AG20443 (cell line): Measurements from ENCODE around the gene UST.
"Not testable (repeated sequence)": the region's sequence is repeated elsewhere in the genome, so short reads cannot be mapped to it uniquely, and the experiment has no call there.

ENCODE experiments used
- DNase-seq: peaks from one replicate; pipeline ENCODE4 v3.0.0; 2012; ENCODE audit warnings: low spot score, mixed read lengths

UST gene

DNA sequence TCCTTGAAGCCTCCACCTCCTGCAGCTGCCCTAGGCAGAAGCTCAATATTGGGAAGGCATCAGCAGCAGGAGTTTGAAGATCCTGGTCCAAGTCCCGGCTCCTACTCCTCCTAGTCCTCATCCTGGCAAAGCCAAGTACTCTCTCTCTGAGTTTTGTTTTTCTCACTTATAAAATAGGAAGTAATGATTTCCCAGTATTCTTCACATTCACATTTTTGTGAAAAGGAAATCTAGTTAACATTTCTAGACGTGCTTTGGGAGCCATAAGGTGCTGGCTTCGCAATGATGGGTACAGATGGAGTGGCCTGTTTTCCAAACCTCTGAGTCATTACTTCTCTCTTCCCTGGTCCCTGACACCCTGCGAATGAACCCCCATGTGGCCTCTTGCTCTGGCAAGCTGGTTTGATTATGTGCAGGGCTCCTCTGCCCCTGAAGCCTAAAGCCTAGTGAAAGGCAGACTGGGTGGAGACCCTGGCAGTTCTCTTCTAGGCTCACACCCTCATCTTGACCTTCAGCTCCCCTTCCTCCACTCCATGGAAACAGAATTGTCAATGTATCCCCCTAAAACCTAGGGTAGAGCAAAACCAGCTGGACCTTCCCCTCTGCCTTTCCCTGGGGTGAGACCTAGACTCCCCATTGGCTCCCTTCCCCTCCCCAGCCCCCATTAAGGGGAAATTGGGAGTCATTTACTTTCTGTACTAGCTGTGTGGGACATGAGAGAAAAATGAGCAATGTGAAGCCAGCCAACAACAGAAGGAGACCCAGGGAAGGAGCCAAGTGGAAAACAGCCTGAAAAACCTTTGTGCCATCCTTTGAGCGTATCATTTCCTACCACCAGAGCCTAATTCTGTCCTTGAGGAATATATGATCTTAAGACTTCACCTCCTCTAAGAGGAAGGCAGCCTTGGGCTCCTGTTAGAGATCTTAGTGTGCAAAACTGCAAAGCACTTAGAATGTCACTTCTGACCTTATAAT, 158.4 kb downstream of the UST start:
- no peak for DNase-seq

DNA sequence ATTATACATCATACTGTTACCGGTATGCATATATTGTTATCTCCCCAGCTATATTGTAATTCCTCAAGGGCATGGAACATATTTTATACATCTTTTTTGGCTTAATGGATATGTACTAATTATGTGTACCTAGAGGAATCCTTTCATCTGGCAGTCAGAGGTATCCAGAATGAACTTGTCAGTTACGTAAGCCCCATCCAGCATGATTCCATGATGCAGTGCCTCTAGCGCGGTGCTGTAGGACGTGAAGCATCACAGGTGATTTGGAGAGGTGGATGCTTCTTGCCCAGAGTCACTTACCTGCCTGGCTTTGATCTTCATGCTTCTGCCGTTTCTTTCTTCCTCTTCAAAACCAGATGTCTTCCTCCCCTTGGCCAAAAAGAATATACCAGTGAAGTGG, 159.1 kb downstream of the UST start:
- no peak for DNase-seq

DNA sequence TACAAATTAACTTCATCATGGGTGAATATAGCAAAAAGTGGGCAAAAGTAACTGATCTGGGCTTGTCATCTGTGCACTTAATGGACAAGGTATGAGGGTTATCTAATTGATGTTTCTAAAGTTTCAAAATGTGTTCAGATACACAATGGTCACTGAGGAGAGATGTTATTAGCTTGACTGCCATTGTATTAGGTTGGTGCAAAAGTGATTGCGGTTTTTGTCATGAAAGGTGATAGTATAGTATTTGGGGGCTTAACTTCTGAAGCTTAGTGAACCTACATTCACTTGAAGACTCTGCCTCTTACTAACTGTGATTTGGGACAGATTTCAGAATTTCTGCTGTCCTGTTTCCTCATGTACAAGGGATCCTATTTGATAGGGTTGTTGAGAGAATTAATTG, 159.6 kb downstream of the UST start:
- no peak for DNase-seq

DNA sequence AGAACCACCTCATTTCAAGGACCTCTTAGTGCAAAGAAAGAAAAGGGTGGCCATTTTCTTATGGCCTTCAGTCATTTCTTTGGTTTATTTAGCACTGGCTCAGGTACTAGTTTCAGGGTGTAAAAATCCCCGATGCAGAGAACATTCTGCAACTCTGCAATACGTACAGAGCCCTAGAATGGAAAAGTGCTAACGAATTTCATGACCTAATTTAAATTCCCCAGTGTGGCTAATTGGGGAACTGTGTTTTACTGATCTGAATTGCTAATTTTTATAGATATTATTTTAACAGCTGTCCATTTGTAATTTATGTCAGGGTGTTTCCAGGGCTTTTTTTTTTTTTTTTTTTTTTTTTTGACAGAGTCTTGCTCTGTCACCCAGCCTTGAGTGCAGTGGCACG, 160.7 kb downstream of the UST start:
- DNase-seq: no peak

DNA sequence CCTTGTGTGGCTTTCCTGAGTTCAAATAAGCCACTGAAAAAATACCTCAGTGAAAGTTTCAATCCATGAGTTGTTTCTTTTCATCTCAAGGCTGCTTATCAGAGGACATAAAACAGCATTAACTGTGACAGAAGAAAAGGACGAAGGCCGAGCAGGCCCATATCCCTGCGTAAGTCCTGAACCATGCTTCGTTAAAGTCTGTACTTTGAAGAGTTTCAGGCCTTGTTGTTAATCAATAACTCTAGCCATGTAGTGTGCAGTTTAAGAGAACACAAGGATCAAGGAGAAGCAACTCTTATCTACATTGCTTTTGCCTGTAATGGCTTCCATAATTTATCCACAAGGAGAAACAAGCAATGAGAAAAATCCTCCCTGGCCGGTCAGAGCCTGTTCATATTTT, 165.4 kb downstream of the UST start:
- DNase-seq: no peak

DNA sequence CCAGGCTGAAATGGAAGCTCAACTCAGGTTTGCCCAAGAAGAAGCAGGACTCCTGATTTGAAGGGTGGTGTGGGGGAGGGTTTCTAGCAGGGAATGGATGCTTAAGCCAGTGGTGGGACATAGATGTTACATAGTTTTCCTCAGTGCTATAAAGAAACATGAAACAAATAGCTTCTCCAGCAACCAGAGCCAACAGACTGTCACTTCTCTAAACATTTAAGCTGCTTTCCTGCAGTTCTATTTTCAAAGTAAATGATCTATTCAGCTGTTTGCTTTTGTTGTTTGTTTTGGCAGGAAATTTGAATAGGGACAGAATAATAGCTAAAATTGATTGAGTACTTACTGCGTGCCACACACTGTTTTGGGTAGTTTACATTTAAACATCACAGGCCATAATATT, 169.0 kb downstream of the UST start:
- no peak for DNase-seq

DNA sequence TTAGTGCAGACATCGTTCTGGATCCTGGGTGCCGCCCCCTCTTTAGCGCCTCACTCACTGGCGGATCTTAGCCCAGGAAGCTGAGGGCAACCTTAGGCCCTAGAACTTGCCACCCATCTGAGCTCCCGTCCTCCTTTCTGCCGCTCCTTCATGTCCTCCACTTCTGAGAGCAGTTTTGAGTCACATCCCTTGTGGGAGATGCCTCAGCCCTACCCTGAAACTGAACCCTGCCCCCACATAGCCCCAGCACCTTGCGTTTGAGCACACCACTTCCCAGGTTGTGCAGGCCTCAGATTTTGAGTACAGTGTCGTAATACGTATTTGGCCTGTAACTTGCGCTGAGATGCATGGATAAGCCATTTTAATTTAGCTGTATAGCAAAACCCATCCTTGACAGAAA, 169.7 kb downstream of the UST start:
- DNase-seq: not testable (repeated sequence)

DNA sequence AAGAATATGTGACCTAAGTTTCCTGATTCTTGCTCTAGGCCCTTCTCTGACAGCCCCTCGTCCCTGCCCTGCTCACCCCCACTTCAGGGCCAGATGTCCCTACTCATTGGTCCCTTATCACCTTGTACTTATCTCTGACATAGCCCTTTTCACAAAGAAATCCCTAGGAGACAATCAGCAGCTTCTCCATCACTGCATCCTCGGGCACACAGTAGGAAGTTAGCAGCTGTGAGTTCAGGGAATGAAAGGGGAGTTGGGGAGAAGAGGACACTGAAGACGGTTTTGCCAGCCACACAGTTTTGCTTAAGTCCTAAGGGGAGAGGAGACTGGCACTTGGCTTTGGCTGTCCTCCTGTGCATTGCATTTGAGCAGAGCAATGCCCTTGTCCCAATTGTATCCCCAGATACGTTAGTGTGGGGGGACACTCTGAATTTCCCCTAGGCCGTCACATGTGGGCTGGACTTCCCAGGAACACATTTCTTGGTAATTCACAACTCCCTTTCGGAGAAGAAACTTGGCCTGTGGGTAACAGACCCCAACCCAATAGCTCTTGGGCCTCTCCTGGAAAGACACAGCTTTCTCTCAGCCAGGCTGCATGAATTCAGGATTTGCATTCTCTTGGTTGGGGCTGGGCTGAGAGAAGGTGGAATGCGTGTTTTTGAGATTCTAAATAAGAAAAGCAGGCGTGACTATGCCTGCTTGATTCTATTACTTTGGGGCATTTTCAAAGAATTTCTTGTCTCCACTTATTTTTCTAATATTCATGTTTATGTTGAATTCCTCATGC, 177.6 kb downstream of the UST start:
- no peak for DNase-seq

DNA sequence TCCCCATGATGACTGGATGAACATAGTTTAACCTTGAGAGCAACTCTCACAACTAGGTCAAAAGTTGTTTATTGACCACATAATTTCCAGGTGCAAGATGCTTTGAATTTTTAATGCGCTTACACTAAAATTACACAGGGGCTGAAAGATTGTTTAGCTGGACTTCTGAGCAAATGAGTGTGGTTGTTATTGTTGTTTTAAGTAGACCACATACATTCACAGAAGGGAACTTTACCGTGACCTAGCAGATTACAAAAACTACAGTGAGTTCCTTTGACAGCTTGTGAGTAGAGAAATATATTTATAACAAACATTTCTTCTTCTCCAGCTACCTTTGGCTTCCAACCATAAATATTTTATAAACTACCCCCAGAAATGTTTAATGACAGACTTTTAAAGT, 178.9 kb downstream of the UST start:
- DNase-seq: no peak

DNA sequence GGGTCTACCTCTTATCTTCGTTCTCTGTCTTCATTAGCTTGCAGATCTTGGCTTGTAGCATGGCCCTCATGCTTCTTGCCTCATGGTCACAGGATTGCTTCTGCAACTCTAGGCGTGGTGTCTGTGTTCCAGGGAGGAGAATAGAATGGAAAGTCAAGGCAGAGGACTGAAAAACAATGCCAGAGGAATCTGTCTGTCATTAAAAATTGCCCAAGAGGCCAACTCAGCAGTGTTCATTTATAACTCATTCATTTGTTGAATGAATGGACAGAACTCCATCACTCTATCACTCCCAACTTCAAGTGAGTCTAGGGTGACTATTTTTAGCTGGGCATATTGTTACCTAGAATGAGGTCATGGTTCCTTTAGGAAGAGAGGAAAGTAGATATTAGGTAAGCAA, 179.6 kb downstream of the UST start:
- peak; percentile 23 for DNase-seq

DNA sequence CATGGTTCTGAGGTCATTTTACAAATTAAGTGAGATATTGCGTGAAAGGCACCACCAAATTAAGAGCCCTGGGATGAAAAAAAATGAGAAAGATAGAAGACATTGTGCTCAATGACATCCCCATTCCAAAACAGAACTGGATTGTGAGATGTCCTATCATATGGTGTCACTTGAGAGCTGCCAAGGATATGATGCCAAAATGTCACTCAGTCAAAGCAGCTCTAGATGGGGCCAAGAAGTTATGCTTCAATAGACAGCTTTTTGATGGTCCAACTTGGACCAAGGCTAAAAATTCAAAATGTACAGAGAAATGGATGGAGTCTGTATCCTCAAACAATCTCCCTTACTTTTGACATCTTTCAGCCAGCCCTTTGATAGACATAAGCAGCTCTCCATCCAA, 180.8 kb downstream of the UST start:
- DNase-seq: no peak

DNA sequence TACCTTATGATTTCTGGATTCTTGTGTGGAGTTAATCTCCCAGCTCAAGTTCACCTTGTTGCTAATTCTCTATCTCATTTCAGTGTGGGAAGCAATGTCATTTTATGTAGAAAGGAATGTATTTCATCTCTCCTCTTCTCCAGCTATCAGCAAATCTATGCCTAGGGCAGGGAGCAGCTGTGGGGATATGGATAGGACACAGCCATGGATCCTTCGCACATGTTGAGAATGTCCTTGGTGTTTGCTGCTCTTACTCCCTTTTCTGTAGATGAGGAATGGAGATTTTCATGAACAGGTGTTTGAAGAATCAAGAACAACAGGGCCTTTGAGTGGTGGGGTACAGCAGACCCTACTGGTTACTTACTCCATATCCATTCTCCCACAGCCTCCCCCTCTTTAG, 182.0 kb downstream of the UST start:
- no peak for DNase-seq

DNA sequence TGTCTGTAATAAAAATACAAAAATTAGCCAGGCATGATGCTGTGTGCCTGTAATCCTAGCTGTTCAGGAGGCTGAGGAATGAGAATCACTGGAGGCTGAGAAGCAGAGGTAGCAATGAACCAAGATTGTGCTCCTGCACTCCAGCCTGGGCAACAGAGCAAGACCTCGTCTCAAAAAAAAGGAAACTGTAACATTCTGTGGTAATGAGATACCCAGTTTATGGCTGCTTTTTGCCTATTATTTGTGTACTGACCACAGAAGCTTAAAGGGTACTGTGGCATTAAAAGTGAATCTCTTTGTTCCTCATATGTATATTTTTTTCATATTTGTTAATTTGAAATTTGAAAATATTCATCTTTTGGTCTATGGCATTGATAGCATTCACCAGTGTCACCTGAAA, 185.4 kb downstream of the UST start:
- DNase-seq: no peak

DNA sequence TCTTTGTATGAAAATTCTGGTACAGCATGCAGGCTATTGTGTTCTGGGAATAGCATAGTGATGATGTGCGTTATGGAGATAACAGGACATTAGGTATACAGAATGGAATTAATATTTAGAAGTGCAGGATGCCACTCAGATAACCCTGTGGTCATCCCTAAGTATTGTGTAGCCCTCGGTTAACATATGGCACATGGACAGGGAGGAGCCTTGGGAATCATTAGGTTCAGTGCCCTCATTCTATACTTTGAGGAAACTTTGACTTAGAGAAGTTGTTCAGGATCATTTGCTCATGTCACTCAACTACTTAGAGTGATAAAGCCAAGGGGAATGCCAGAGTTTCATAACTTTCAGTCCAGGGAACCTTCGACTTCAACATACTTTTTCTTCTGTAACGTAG, 185.9 kb downstream of the UST start:
- DNase-seq: no peak

DNA sequence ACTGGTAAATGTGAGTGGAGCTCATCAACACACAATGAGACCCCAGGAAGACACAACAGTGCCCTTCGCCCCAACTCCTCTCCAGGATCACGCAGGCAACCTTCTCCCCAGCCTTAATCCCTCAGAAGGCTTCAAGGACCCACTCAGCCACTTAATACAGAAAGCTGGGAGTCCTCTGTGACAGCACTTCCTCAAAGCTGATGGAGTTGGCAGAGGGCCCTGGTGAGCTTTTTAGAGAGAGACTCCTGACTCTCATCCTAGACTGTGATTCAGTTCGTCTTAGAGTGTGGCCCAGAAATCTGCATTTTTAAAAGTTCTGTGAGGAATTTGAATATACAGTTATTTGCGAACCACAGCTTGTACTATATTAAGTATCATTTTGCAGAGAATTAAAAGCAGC, 187.7 kb downstream of the UST start:
- peak; percentile 63 for DNase-seq

DNA sequence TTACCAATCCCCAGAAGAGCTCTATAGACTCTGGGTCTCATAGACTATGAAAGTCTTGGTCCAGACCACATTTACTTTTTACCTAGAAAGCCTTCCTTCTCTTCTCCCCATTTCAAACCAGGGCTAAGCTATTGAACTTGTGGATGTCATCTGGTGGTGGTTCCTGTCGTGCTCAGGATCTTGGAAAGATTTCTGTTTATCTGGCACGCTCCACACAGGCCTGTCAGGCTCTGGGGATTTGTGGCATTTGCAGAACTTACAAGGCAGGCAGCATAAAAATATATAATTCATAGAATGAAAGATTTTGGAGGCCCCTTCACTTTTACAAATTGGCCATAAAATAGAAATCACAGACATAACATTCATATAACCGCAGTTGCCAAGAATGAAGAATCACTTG, 188.1 kb downstream of the UST start:
- DNase-seq: peak; percentile 48

DNA sequence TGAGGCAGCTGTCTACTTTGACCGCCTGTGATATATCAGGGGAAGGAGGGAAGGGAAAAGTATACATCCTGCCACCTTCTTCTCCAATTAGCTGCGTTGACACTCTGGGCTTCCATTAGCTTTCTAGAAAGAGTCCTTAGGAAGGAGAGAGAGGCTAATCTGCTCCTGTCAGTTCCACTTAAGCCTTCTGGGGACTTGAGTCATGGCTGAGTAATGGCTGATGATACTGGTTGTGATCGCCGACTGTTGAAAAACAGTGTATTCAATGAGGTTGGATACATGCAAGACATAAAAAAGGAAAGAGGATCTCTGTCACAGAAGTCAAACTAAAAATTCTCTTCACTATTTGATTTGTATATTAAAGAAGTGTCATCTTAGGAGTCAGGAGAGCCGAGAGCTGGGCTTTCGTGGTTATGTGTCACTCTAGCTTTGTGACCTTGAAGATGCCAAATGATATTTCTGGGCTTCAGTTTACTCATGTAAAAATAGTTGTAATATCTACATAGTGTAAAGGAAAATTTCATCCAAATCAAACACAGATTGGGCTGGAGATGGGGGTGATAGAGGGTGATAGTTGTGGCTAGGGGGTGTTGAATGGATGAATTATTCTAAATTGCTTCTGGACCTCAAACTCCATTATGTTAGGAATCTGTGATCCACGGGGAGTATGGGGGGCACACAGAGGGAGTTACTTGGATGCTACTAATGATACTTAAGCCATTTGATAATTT, 189.0 kb downstream of the UST start:
- DNase-seq: peak; percentile 49

DNA sequence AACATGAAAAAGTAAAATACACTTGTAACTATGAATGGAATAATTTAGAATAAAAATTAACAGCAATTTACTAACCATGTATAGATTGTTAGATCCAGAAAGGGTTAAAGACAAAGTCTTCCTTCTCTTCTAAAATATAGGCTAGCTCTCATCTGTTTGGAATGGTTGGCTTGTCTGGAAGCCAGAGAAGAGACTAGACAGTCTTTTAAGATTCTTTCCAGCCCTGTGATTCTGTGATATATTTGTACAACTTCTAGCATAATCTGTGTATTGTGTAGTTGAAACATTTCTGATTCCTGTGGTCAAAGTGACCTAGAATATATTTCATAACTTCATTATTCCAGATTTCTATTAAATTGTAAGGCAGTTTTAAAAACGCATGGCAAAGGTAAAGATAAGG, 196.6 kb downstream of the UST start:
- peak; percentile 52 for DNase-seq

DNA sequence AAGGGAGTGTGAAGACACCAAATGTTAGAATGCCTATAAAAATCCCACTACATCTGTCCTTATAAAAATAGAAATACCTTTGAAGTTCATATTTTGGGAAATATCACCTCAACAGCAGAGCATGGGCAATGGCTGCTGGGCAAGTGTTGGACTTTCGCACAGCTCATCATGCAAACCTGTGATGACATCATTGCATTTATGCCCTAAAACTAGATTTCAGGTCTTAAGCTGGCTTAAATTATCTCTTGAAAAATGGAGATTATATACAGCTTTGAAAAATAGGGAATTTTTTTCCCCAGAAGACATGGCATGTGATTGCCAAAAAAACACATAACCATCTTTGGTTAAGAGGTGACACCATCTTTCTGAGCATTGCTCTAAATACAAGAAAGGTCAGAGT, 197.8 kb downstream of the UST start:
- no peak for DNase-seq

DNA sequence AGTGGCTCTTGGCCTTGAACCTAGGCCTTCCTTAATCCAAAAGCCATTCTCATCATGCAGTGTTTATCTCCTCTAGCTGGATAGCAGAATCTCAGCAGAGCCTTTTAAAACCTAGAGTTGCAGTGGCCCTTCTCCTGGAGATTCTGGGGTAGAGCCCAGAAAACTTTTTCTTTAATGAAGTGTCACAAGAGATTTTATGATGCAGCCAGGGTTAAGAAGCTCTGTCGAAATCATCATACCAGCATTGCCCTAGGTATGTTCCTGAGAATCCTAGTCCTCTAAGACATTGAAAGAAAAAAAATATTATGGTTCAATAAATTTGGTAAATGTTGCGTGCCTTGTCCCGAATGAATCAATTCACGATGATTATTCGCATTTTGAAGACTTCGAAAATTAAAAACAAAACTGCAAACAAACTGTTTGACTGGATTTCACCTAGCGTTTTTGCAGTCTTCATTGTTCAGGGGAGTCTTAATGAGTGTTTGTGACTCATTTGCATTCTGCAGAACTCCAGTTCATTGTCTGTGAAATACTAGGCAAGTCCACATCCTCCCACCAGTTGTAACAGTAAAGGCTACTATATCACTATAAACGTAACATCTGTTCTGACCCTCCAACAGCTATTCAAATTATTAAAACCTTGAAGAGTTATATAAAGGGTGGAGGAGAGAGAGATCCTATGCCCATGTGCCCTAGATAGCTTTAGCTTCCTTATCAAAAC, 198.6 kb downstream of the UST start:
- DNase-seq: peak; percentile 36

DNA sequence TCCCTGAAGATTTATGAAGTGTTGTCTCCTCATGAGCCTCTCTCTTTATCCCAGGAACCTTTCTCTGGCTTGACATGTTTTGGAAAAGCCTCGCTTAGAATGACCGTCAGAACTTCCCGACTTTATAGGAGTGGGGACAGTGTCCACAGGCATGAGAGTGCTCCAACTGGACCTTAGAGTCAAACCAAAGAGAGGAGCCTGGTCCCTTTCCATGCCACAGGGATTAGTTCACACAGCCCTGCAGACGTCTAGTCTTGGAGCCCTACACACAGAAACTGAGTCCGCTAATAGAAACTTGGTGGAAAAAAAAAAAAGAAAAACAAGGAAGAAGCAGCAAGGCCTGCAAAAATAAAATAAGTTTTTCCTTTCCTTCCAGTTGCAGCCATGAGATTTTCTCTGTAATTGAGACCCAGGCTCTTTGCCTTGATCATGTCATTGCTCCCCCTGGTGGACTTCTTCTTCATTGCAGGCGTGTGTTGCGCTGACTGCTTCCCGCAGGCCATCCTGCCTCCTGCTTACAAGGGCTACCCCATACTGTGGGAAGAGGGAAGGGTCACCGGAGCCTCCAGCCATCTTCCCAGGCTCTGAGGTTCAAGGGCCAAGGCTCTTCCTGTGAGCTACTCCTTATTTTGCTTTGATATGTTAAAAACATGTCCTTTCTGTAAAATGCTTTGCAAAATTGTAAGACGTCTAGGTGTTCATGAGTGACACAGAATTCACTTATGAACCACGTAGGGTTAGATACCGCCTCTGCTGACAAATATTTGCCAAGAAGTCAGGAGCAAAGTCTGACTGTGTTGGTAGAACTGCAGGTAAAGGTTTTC, 201.0 kb downstream of the UST start:
- DNase-seq: peak; percentile 79
